SK-N-SH treated with all-trans-retinoic acid at 6 μM for 48 hours (cell line): Measurements from ENCODE around the gene CXCR6.

Experiments
- BACH2 ChIP-seq: fragments of 250-450 bp; sonication (Bioruptor Pico); IDR thresholded peaks from 2 replicates; pipeline ENCODE4 v1.9.0; 2021; ENCODE audit warnings: mild to moderate bottlenecking, borderline replicate concordance
- POU6F1 ChIP-seq: fragments of 250-450 bp; sonication (Bioruptor Pico); IDR thresholded peaks from 2 replicates; pipeline ENCODE4 v1.8.0; 2021; ENCODE audit warnings: low read depth, mild to moderate bottlenecking, moderate library complexity, borderline replicate concordance

GRCh38 chr3:45923755-45924154, 19.5 kb upstream of the CXCR6 start:
- TF ChIP-seq BACH2 (no peak), POU6F1 (CRISPR knock-in tag) (no peak)
